ENCODE measurements around the gene VPS35L. TPM values are rescaled to one million over a fixed set of nuclear protein-coding genes. Genes with fewer than 3 reads are reported as not detected.

The VPS35L gene
- total and polyA plus RNA-seq, 2 of the 13 experiments (the other 11 are each of a cell fraction or from before 2014, with no cell fraction given), result 1.4 to 1.6 TPM

GRCh38 chr16:19521471-19522396 is 33.8 kb upstream of the VPS35L start, which contains the start of gene GDE1 (continued):
- TF ChIP-seq, protein P1, sequence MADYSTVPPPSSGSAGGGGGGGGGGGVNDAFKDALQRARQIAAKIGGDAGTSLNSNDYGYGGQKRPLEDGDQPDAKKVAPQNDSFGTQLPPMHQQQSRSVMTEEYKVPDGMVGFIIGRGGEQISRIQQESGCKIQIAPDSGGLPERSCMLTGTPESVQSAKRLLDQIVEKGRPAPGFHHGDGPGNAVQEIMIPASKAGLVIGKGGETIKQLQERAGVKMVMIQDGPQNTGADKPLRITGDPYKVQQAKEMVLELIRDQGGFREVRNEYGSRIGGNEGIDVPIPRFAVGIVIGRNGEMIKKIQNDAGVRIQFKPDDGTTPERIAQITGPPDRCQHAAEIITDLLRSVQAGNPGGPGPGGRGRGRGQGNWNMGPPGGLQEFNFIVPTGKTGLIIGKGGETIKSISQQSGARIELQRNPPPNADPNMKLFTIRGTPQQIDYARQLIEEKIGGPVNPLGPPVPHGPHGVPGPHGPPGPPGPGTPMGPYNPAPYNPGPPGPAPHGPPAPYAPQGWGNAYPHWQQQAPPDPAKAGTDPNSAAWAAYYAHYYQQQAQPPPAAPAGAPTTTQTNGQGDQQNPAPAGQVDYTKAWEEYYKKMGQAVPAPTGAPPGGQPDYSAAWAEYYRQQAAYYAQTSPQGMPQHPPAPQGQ (CRISPR knock-in tag; IDR thresholded peaks at IDR 0.05; ENCODE audit: borderline replicate concordance), result no peak
- TF ChIP-seq KLF6 (CRISPR knock-in tag; IDR thresholded peaks at IDR 0.05) (peak; percentile 84; the same call in 1 of the 2 replicates), TMF1 (CRISPR knock-in tag; IDR thresholded peaks at IDR 0.05; ENCODE audit: low read depth) (peak; percentile 89), POLR2AphosphoS2 (IDR thresholded peaks at IDR 0.05; ENCODE audit: low read depth, low read length) (no peak), RBM39 (IDR thresholded peaks at IDR 0.05; ENCODE audit: low read depth, low read length, poor library complexity, severe bottlenecking) (peak; percentile 89), DNMT3B (CRISPR knock-in tag; conservative IDR thresholded peaks at IDR 0.05) (no peak; the same call in 1 of the 2 replicates), HHEX (CRISPR knock-in tag; IDR thresholded peaks at IDR 0.05) (no peak), SAP130 (CRISPR knock-in tag; IDR thresholded peaks at IDR 0.05; ENCODE audit: low read depth) (peak; percentile 91), ZNF44 (CRISPR knock-in tag; IDR thresholded peaks at IDR 0.05) (peak; percentile 66; the same call in 1 of the 2 replicates), ZSCAN21 (CRISPR knock-in tag; IDR thresholded peaks at IDR 0.05; ENCODE audit: borderline replicate concordance) (peak; percentile 71; the same call in 1 of the 2 replicates), ZNF570 (CRISPR knock-in tag; IDR thresholded peaks at IDR 0.05; ENCODE audit: borderline replicate concordance) (no peak), ZNF740 (CRISPR knock-in tag; IDR thresholded peaks at IDR 0.05) (no peak), KAT8 (CRISPR knock-in tag; IDR thresholded peaks at IDR 0.05) (peak; percentile 86), HNF4G (IDR thresholded peaks at IDR 0.05; ENCODE audit: borderline replicate concordance, low read depth, low read length) (no peak), HNF4G (CRISPR knock-in tag; IDR thresholded peaks at IDR 0.05; ENCODE audit: borderline replicate concordance, low read depth) (0 out of 2 replicates have a peak, but pooled peaks have one; percentile 35), ZNF337 (CRISPR knock-in tag; IDR thresholded peaks at IDR 0.05; ENCODE audit: borderline replicate concordance, low read depth) (peak; percentile 95; the same call in 1 of the 2 replicates), ZNF703 (CRISPR knock-in tag; IDR thresholded peaks at IDR 0.05; ENCODE audit: borderline replicate concordance) (no peak), DBP (CRISPR knock-in tag; IDR thresholded peaks at IDR 0.05; ENCODE audit: not compliant biosample characterization) (no peak), MAX (IDR thresholded peaks at IDR 0.05) (peak; percentile 59)
- TF ChIP-seq, protein P2, sequence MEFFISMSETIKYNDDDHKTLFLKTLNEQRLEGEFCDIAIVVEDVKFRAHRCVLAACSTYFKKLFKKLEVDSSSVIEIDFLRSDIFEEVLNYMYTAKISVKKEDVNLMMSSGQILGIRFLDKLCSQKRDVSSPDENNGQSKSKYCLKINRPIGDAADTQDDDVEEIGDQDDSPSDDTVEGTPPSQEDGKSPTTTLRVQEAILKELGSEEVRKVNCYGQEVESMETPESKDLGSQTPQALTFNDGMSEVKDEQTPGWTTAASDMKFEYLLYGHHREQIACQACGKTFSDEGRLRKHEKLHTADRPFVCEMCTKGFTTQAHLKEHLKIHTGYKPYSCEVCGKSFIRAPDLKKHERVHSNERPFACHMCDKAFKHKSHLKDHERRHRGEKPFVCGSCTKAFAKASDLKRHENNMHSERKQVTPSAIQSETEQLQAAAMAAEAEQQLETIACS (CRISPR knock-in tag; IDR thresholded peaks at IDR 0.05), result no peak
- TF ChIP-seq, protein P3, sequence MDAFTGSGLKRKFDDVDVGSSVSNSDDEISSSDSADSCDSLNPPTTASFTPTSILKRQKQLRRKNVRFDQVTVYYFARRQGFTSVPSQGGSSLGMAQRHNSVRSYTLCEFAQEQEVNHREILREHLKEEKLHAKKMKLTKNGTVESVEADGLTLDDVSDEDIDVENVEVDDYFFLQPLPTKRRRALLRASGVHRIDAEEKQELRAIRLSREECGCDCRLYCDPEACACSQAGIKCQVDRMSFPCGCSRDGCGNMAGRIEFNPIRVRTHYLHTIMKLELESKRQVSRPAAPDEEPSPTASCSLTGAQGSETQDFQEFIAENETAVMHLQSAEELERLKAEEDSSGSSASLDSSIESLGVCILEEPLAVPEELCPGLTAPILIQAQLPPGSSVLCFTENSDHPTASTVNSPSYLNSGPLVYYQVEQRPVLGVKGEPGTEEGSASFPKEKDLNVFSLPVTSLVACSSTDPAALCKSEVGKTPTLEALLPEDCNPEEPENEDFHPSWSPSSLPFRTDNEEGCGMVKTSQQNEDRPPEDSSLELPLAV (CRISPR knock-in tag; conservative IDR thresholded peaks at IDR 0.05; ENCODE audit: low read depth), result no peak

Data from HepG2 (cell line).